Ovary (tissue), 3 donors: Measurements from ENCODE around the gene DPY19L2.
"Not testable (repeated sequence)": the region's sequence is repeated elsewhere in the genome, so short reads cannot be mapped to it uniquely, and the experiment has no call there.

Source experiments
- CTCF ChIP-seq, 3 donors: fragments of 450-650 bp in 2 of 3; fragments of 200-600 bp in 1 of 3; IDR thresholded peaks; one replicate each; pipeline versions ENCODE4 v1.5.1 to v1.8.0; 2016 to 2022; ENCODE audit warnings: antibody characterized with exemption in 3 of 3, mild to moderate bottlenecking in 1 of 3
- POLR2A ChIP-seq: fragments of 450-650 bp; IDR thresholded peaks from one replicate; pipeline ENCODE4 v1.6.1; 2017; ENCODE audit warnings: antibody characterized with exemption, mild to moderate bottlenecking, moderate library complexity
- donor health status: DM: no; HTN: no; CAD: no.

GRCh38 chr12:63716891-63717290, 48.6 kb upstream of the DPY19L2 start:
- TF ChIP-seq POLR2A; CTCF (IDR thresholded peaks at IDR 0.05): not testable (repeated sequence)
